ENCODE results near the gene THAP10.

The THAP10 gene

DNA sequence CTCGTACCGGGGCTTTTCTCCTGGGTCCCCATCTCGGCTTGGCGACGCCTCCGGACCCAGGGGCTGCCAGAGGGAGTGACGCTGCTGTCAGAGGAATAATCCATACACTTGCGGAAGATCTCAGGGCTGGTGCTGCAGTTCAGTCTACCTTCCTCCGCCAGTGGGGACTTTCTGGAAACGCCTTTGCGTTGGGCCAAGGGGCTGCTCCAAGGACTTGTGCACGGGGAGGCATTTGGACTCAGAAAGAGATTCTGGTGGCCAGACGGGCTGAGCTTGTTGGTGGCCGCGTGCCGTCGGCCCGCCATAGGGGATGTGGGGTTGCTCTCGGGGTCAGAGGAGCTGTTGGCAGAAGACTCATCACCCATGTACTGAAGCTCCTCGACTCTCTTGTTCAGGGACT lies 60.1 kb downstream of the THAP10 start:
- no peaks in the 10 kb centered on the region for H3K27me3 ChIP-seq (ENCODE audit: insufficient read depth, low read length)
- H3K4me3 ChIP-seq (ENCODE audit: low read length), result no peak overlapping the region
- no peak overlapping the region for H3K27ac ChIP-seq (ENCODE audit: low read depth, low read length)
- no peaks in the 10 kb centered on the region for H3K9me3 ChIP-seq (ENCODE audit: insufficient read depth, low read depth, low read length)
- 94% methylated on average over 20 of the region's 20 CpGs for WGBS
- H3K4me1 ChIP-seq (ENCODE audit: insufficient read depth, low read length), result peaks cover 11% of the 10 kb centered on the region
- H3K36me3 ChIP-seq (ENCODE audit: insufficient read depth, low read length), result peaks cover 30% of the 10 kb centered on the region
- no peak overlapping the region for H3K9ac ChIP-seq (ENCODE audit: low read depth, low read length)

Measured in HUES64 (cell line).